Measurements from ENCODE around the gene GJB3. TPM values are rescaled to one million over a fixed set of nuclear protein-coding genes. Genes with fewer than 3 reads are reported as not detected.

The GJB3 gene
- total and polyA plus RNA-seq, 2 of the 13 experiments (the other 11 are each of a cell fraction or from before 2014, with no cell fraction given): not detected

DNA sequence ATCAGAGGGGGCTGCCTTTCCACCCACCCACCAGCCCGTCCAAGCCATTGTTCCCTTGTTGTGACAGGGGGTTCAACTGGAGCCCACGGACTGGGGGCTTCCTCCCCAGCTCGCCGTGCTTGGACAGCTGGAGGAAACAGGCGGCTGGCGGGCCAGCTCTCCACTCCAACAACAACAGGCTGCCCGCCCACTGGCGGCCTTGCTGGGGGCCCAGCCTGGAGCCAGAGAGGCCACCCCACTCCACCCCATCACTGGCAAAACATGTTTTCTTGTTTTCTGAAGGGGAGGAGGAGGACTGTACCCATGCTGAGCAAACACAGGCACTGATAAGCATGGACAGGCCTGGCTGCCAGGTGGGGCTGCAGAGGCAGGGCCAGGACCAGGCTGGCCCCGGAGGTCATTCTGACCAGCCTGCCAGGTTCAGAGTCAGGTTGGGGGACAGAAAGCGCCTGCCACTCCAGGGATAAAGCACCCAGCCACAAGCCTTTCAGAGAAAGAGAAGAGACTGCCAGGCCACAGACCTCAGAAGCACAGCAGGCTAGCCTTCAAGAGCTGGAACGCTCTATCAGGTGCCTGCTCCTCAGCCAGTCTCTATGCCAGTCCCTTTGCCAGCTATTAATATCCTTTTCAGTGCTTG lies 44.6 kb downstream of the GJB3 start (continued):
- TF ChIP-seq ZNF451 (CRISPR knock-in tag; IDR thresholded peaks at IDR 0.05): peak; percentile 47; the same call in 1 of the 2 replicates
- TF ChIP-seq, protein P1, sequence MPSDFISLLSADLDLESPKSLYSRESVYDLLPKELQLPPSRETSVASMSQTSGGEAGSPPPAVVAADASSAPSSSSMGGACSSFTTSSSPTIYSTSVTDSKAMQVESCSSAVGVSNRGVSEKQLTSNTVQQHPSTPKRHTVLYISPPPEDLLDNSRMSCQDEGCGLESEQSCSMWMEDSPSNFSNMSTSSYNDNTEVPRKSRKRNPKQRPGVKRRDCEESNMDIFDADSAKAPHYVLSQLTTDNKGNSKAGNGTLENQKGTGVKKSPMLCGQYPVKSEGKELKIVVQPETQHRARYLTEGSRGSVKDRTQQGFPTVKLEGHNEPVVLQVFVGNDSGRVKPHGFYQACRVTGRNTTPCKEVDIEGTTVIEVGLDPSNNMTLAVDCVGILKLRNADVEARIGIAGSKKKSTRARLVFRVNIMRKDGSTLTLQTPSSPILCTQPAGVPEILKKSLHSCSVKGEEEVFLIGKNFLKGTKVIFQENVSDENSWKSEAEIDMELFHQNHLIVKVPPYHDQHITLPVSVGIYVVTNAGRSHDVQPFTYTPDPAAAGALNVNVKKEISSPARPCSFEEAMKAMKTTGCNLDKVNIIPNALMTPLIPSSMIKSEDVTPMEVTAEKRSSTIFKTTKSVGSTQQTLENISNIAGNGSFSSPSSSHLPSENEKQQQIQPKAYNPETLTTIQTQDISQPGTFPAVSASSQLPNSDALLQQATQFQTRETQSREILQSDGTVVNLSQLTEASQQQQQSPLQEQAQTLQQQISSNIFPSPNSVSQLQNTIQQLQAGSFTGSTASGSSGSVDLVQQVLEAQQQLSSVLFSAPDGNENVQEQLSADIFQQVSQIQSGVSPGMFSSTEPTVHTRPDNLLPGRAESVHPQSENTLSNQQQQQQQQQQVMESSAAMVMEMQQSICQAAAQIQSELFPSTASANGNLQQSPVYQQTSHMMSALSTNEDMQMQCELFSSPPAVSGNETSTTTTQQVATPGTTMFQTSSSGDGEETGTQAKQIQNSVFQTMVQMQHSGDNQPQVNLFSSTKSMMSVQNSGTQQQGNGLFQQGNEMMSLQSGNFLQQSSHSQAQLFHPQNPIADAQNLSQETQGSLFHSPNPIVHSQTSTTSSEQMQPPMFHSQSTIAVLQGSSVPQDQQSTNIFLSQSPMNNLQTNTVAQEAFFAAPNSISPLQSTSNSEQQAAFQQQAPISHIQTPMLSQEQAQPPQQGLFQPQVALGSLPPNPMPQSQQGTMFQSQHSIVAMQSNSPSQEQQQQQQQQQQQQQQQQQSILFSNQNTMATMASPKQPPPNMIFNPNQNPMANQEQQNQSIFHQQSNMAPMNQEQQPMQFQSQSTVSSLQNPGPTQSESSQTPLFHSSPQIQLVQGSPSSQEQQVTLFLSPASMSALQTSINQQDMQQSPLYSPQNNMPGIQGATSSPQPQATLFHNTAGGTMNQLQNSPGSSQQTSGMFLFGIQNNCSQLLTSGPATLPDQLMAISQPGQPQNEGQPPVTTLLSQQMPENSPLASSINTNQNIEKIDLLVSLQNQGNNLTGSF (CRISPR knock-in tag; IDR thresholded peaks at IDR 0.05): no peak
- TF ChIP-seq PITX1 (CRISPR knock-in tag; IDR thresholded peaks at IDR 0.05): peak; percentile 46; the same call in 1 of the 2 replicates
- peak; percentile 58 for TF ChIP-seq SAP130 (CRISPR knock-in tag; IDR thresholded peaks at IDR 0.05; ENCODE audit: low read depth)
- no peak for TF ChIP-seq RAD51 (IDR thresholded peaks at IDR 0.05; ENCODE audit: borderline replicate concordance)
- TF ChIP-seq PAWR (CRISPR knock-in tag; IDR thresholded peaks at IDR 0.05; ENCODE audit: borderline replicate concordance): no peak
- TF ChIP-seq ZNF614 (CRISPR knock-in tag; IDR thresholded peaks at IDR 0.05; ENCODE audit: borderline replicate concordance): no peak
- TF ChIP-seq, protein P2, sequence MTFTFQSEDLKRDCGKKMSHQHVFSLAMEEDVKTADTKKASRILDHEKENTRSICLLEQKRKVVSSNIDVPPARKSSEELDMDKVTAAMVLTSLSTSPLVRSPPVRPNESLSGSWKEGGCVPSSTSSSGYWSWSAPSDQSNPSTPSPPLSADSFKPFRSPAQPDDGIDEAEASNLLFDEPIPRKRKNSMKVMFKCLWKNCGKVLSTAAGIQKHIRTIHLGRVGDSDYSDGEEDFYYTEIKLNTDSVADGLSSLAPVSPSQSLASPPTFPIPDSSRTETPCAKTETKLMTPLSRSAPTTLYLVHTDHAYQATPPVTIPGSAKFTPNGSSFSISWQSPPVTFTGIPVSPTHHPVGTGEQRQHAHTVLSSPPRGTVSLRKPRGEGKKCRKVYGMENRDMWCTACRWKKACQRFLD (CRISPR knock-in tag; IDR thresholded peaks at IDR 0.05; ENCODE audit: borderline replicate concordance): no peak
- no peak for TF ChIP-seq SKI (IDR thresholded peaks at IDR 0.05; ENCODE audit: partially characterized antibody)
- 0 out of 2 replicates have a peak, but pooled peaks have one; percentile 43 for TF ChIP-seq ARNT2 (CRISPR knock-in tag; IDR thresholded peaks at IDR 0.05; ENCODE audit: low read depth)
- TF ChIP-seq, protein P3, sequence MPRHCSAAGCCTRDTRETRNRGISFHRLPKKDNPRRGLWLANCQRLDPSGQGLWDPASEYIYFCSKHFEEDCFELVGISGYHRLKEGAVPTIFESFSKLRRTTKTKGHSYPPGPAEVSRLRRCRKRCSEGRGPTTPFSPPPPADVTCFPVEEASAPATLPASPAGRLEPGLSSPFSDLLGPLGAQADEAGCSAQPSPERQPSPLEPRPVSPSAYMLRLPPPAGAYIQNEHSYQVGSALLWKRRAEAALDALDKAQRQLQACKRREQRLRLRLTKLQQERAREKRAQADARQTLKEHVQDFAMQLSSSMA (CRISPR knock-in tag; IDR thresholded peaks at IDR 0.05): no peak
- TF ChIP-seq CEBPB (IDR thresholded peaks at IDR 0.05; ENCODE audit: borderline replicate concordance, low read depth, low read length): no peak
- TF ChIP-seq HMG20B (CRISPR knock-in tag; conservative IDR thresholded peaks at IDR 0.05): 0 out of 2 replicates have a peak, but pooled peaks have one; percentile 53
- no peak for TF ChIP-seq ZNF567 (CRISPR knock-in tag; IDR thresholded peaks at IDR 0.05; ENCODE audit: borderline replicate concordance)
- TF ChIP-seq ZNF788 (CRISPR knock-in tag; IDR thresholded peaks at IDR 0.05; ENCODE audit: borderline replicate concordance): peak; percentile 63; the same call in 1 of the 2 replicates
- TF ChIP-seq, protein P4, sequence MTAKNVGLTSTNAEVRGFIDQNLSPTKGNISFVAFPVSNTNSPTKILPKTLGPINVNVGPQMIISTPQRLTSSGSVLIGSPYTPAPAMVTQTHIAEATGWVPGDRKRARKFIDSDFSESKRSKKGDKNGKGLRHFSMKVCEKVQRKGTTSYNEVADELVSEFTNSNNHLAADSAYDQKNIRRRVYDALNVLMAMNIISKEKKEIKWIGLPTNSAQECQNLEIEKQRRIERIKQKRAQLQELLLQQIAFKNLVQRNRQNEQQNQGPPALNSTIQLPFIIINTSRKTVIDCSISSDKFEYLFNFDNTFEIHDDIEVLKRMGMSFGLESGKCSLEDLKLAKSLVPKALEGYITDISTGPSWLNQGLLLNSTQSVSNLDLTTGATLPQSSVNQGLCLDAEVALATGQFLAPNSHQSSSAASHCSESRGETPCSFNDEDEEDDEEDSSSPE (CRISPR knock-in tag; IDR thresholded peaks at IDR 0.05): no peak
- TF ChIP-seq, protein P5, sequence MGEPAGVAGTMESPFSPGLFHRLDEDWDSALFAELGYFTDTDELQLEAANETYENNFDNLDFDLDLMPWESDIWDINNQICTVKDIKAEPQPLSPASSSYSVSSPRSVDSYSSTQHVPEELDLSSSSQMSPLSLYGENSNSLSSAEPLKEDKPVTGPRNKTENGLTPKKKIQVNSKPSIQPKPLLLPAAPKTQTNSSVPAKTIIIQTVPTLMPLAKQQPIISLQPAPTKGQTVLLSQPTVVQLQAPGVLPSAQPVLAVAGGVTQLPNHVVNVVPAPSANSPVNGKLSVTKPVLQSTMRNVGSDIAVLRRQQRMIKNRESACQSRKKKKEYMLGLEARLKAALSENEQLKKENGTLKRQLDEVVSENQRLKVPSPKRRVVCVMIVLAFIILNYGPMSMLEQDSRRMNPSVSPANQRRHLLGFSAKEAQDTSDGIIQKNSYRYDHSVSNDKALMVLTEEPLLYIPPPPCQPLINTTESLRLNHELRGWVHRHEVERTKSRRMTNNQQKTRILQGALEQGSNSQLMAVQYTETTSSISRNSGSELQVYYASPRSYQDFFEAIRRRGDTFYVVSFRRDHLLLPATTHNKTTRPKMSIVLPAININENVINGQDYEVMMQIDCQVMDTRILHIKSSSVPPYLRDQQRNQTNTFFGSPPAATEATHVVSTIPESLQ (CRISPR knock-in tag; conservative IDR thresholded peaks at IDR 0.05): no peak
- TF ChIP-seq ZFP41 (CRISPR knock-in tag; IDR thresholded peaks at IDR 0.05; ENCODE audit: borderline replicate concordance): no peak
- peak; percentile 79 for TF ChIP-seq ZNF263 (CRISPR knock-in tag; IDR thresholded peaks at IDR 0.05)
